Brain microvascular endothelial cell (primary cell): ENCODE data around the gene ELFN1.

Experiments used
- DNase-seq: peaks from one replicate; pipeline ENCODE4 v3.0.0-alpha.2; 2020
- H3K27ac ChIP-seq: fragments of 250-450 bp; sonication (Bioruptor Pico); 2 replicates; pipeline ENCODE4 v1.5.1; 2020; ENCODE audit warnings: mild to moderate bottlenecking, moderate library complexity
- H3K27me3 ChIP-seq: fragments of 250-450 bp; sonication (Bioruptor Pico); replicated peaks from 2 replicates; pipeline ENCODE4 v1.5.1; 2020; ENCODE audit warnings: mild to moderate bottlenecking
- H3K36me3 ChIP-seq: fragments of 250-450 bp; sonication (Bioruptor Pico); replicated peaks from 2 replicates; pipeline ENCODE4 v1.5.1; 2020; ENCODE audit warnings: mild to moderate bottlenecking
- H3K4me3 ChIP-seq: 2 replicates; pipeline ENCODE4 v1.5.1; 2011; ENCODE audit warnings: low read depth, mild to moderate bottlenecking, control low read depth, low read length, moderate library complexity
- in situ Hi-C: cut with HindIII; loops from 2 replicates; pipeline ENCODE4 v1.10.0; 2017; ENCODE audit warnings: low sequenced_read_pairs, low pct_ligation_motif_present
- TF ChIP-seq, protein P1 (sequence below): IDR thresholded peaks from 2 replicates; pipeline ENCODE4 v1.5.1; 2011; ENCODE audit warnings: low read depth, mild to moderate bottlenecking, moderate library complexity, low read length, control low read depth, inconsistent platforms; ENCODE audit errors: missing control alignments

ELFN1 gene

DNA sequence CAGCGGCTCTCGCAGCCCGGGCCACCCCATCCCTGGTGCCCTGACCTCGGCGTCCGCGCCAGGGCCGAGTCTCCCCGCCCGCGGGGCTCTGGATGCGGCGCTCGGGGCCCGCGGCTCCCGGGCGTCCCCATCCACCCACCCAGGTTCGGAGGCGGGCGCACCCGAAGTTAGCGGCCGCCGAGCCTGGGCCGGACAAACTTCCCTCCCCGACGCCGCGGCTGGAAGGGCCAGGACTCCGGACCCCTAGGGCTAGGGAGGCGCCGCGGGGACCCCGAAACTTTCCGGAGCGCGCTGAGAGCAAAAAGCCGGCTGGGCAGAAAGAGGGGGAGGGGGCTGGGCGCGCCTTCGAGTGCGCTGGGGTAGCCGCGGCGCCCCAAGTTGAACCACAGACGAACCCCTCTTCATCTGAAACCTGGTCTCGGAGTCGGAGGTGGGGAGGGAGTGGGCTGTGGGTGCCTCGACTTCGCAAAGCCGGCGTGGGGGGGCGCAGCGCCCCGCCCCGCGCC lies 3.7 kb upstream of the ELFN1 start:
- H3K27me3 ChIP-seq, result peaks cover 58% of the 10 kb centered on the region
- H3K36me3 ChIP-seq, result no peaks in the 10 kb centered on the region
- H3K27ac ChIP-seq, result no peak overlapping the region
- TF ChIP-seq, protein P1, sequence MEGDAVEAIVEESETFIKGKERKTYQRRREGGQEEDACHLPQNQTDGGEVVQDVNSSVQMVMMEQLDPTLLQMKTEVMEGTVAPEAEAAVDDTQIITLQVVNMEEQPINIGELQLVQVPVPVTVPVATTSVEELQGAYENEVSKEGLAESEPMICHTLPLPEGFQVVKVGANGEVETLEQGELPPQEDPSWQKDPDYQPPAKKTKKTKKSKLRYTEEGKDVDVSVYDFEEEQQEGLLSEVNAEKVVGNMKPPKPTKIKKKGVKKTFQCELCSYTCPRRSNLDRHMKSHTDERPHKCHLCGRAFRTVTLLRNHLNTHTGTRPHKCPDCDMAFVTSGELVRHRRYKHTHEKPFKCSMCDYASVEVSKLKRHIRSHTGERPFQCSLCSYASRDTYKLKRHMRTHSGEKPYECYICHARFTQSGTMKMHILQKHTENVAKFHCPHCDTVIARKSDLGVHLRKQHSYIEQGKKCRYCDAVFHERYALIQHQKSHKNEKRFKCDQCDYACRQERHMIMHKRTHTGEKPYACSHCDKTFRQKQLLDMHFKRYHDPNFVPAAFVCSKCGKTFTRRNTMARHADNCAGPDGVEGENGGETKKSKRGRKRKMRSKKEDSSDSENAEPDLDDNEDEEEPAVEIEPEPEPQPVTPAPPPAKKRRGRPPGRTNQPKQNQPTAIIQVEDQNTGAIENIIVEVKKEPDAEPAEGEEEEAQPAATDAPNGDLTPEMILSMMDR, result no peak
- in situ Hi-C loops, result no loop called here
- DNase-seq, result no peak
- peak overlapping the region; percentile 43 for H3K4me3 ChIP-seq

DNA sequence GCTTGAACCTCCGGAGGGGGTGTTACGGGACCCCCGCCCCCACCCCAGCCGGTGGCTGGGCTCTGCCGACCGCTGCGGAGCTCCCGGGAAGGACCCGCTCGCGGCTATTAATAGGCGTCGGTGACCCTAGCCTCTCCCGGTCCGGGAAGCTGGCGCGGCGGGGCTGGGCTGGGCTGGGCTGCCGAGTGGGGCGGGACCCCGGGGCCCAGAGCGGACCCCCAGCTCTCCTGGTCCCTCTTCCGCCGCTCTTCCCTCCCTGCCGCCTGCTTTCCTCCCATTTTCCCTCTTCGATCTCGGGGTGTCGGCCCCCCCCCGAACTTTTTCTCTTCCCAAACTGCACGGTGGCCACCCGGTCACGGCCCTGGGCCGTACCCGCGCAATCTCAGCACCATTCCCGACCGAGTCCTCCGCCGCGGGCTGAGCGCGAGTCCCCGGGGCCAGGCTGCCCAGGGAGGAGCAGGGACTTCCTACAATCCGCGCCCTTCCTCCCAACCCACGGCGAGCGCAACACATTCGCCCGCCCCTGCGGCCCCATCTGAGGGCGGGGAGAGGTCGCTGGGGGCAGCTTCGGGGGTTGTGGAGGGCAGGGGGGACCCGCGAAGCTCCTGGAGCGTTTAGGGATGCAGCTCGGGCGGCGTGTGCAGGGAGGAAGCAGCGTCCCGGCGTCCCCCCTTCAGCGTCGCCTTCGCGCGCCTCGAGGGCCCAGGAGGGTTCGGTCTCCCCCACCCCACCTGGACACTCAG lies 3.1 kb upstream of the ELFN1 start:
- no peak overlapping the region for H3K27ac ChIP-seq
- peaks cover 62% of the 10 kb centered on the region for H3K27me3 ChIP-seq
- in situ Hi-C loops, result no loop called here
- H3K4me3 ChIP-seq, result peak overlapping the region; percentile 43
- H3K36me3 ChIP-seq, result no peaks in the 10 kb centered on the region
- DNase-seq, result no peak
- TF ChIP-seq, protein P1, result no peak

DNA sequence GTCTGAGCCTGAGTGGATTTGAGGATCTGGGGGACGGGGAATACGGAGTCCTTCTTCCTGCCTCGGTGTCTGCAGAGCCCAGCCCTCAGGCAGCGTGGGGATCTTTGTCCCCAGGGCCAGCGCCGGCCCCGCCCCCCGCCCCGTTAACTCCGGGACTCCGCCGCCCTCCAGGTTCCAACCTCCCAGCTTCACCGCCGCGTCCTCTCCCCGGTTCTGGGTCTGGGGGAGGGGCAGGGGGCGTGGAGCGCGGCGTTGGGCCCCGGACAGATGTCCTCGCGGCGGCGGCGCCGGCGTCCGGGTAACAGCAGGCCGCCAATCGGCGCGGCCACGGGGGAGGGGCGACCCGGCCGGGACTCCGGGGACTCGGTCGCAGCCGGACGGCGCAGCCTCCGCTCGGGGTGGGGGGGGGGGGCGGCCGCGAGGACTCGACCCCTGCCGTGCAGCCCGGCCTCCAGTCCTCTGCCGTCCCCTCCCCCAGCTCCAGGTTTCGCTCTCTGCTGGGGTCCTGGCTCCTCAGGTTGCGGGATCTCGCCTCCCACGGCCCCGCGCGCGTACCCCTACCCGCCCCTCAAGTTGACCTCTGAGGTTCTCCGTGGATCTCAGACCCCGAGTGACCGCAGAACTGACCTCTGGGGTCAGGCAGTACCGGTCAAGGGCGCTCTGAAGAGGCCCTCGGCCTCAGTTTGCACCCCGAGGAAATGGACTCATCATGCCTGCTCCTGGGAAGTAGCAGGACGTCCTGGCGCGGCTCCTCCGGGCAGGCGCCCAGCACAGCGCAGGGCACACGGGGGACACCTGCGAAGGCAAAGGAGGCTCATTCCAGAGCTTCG lies 2.3 kb upstream of the ELFN1 start:
- peaks cover 62% of the 10 kb centered on the region for H3K27me3 ChIP-seq
- in situ Hi-C loops, result no loop called here
- peak overlapping the region; percentile 43 for H3K4me3 ChIP-seq

DNA sequence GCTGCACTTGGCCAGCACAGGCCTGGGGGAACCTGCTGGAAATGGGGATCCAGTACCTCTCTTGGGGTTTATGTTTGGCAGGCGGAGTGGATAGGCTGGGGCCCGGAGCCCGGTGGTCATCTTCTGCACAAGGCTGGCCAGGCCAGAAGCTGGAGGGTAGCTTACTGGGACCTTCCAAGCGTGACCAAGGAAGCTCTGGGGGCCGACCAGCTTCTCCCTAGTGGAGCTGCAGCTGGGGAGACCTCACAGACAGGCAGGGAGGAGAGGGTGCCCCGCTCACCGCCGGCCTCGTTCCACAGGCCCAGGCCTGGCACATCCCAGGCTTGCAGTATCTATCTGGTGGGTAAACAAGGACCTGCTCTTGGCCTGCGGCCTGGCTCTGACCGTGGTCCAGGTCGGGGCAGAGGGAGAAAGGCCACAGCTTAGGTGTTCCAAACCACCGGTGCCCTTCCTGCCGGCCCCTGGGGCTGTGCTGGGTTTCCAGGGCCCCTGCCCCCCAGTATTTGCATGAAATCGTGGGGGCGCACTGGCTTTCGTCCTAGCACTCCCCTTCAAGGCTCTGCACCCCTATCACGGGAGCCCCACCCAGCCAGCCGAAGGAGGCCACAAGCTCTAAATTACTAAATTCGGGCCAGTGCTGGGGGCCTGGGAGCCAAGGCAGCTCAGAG lies 1.5 kb upstream of the ELFN1 start:
- H3K36me3 ChIP-seq, result no peaks in the 10 kb centered on the region
- H3K4me3 ChIP-seq, result no peak overlapping the region
- no peak for DNase-seq
- peaks cover 54% of the 10 kb centered on the region for H3K27me3 ChIP-seq
- TF ChIP-seq, protein P1, result no peak
- H3K27ac ChIP-seq, result no peak overlapping the region
- in situ Hi-C loops, result no loop called here

More for the DNA sequence above, 2.3 kb upstream of the ELFN1 start:
- Histone ChIP-seq H3K27ac (no peak overlapping the region), H3K36me3 (no peaks in the 10 kb centered on the region)
- DNase-seq, result no peak
- TF ChIP-seq, protein P1, result no peak

DNA sequence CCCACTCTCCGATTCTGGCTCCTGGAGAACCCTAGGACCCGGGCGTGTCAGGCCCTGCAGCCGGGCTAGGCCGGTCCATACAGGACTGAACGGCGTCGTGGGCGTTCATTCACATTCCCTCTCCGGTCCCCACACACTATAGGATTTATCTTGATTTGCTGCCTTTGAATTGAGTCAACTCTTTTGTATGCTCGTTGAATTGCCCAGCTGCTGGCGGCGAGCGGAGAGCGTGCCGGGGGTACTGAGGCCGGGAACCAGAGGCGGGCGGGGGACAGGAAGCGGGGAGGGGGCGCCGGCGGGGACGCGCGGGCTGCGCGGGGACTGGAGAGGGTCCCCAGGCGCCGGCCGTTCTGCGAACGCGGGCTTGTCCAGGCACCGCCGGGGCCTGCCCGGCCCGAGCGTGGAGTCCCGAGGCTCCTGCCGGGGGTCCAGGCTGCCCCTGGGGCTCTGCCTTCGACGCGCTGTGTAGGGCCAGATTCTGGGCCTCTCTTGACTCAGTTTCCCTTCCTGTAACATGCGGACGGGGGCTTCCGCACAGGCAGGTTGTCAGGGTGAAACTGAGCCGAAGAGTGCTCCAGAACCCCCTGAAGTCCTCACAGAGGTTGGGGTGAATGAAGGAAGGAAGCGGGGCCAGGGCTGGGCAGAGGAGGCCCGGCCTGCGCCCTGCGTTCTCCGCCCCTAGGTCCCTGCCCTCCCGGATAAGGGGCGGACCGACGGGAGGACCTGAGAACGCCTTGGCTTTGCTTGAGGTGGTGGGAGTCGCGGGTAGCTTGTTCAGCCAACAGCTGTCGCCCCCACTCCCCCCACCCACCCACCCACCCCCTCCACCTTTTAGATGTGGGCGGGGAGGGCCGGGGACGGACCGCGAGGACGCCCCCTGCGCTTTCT lies 769 bp upstream of the ELFN1 start:
- no peak for DNase-seq
- Histone ChIP-seq H3K27ac (no peak overlapping the region), H3K27me3 (peaks cover 46% of the 10 kb centered on the region), H3K36me3 (no peaks in the 10 kb centered on the region), H3K4me3 (peak overlapping the region; percentile 27)
- TF ChIP-seq, protein P1, result no peak
- in situ Hi-C loops, result no loop called here
